A673 (cell line): Measurements from ENCODE around the gene CEACAM16. TPM values are rescaled to one million over a fixed set of nuclear protein-coding genes. Genes with fewer than 3 reads are reported as not detected.

ENCODE experiments used
- BruUV-seq: library from RNA; stranded (reverse); fragments of 400-500 nt; replicated peaks from 2 replicates; lab custom pipeline; 2021; lab: Mats Ljungman, UMichigan
- CTCF ChIA-PET: fragments of 300-600 bp; sonication (Branson Sonifier 250); formaldehyde crosslinking; loops from one replicate; lab custom pipeline; 2022; ENCODE audit warnings: antibody characterized with exemption; lab: Charles Lee
- POLR2A ChIA-PET: fragments of 300-600 bp; sonication (Branson Sonifier 250); formaldehyde crosslinking; loops from one replicate; lab custom pipeline; 2022; ENCODE audit warnings: antibody characterized with exemption; ENCODE audit not compliant: low non-redundant PET; lab: Charles Lee
- DNase-seq: peaks from one replicate; pipeline ENCODE4 v3.0.0-alpha.2; 2015; ENCODE audit warnings: low spot score
- H3K27ac ChIP-seq: fragments of 200-600 bp; sonication (generic); 2 replicates; pipeline ENCODE4 v1.5.1; 2016; ENCODE audit warnings: mixed run types, low read depth, mild to moderate bottlenecking, mixed read lengths, antibody characterized with exemption, low read length; ENCODE audit not compliant: poor library complexity, severe bottlenecking
- H3K27me3 ChIP-seq: fragments of 200-600 bp; sonication (generic); replicated peaks from 2 replicates; pipeline ENCODE4 v1.6.1; 2017; ENCODE audit warnings: mixed run types, low read depth, mild to moderate bottlenecking, mixed read lengths, antibody characterized with exemption, low read length; ENCODE audit not compliant: insufficient read depth, poor library complexity
- H3K36me3 ChIP-seq: fragments of 200-600 bp; sonication (generic); 2 replicates; pipeline ENCODE4 v1.6.1; 2016; ENCODE audit warnings: mixed run types, mild to moderate bottlenecking, mixed read lengths, antibody characterized with exemption, low read length; ENCODE audit not compliant: insufficient read depth, poor library complexity, severe bottlenecking
- H3K4me1 ChIP-seq: fragments of 200-600 bp; sonication (generic); 2 replicates; pipeline ENCODE4 v1.6.1; 2017; ENCODE audit warnings: mixed run types, mild to moderate bottlenecking, mixed read lengths, antibody characterized with exemption, low read length; ENCODE audit not compliant: insufficient read depth, poor library complexity, severe bottlenecking
- H3K4me3 ChIP-seq: fragments of 200-600 bp; sonication (generic); 2 replicates; pipeline ENCODE4 v1.5.1; 2016; ENCODE audit warnings: low read depth, mixed run types, mild to moderate bottlenecking, mixed read lengths, low read length; ENCODE audit not compliant: poor library complexity, severe bottlenecking
- H3K9me3 ChIP-seq: fragments of 200-600 bp; sonication (generic); 2 replicates; pipeline ENCODE4 v1.6.1; 2016; ENCODE audit warnings: mixed run types, low read depth, mild to moderate bottlenecking, mixed read lengths, antibody characterized with exemption, low read length; ENCODE audit not compliant: poor library complexity, severe bottlenecking
- CTCF ChIP-seq: fragments of 300-800, 200-600 bp; sonication (generic); conservative IDR thresholded peaks from 2 replicates; pipeline ENCODE4 v1.5.1; 2017; ENCODE audit warnings: low read depth, mild to moderate bottlenecking, antibody characterized with exemption, low read length, moderate library complexity, mixed read lengths
- EZH2 ChIP-seq: fragments of 200-600 bp; sonication (generic); IDR thresholded peaks from 2 replicates; pipeline ENCODE4 v1.6.1; 2017; ENCODE audit warnings: borderline replicate concordance, low read depth, mild to moderate bottlenecking, mixed read lengths, antibody characterized with exemption, low read length; ENCODE audit not compliant: poor library complexity, severe bottlenecking
- intact Hi-C: fragments of 100-400 bp; cut with micrococcal nuclease; formaldehyde crosslinking; loops from one replicate; pipeline ENCODE4 v1.10.0; 2022; ENCODE audit not compliant: unreplicated experiment
- total RNA-seq: library from RNA; stranded (reverse); gene quantifications from 2 replicates; pipeline ENCODE4 v1.2.3, GENCODE V29; 2021

The CEACAM16 gene
- total RNA-seq, 1 experiment from 2014 or later, result not detected

- BruUV-seq, result no TSS peak
- Histone ChIP-seq H3K4me3 (no peak overlapping the region), H3K4me1 (no peaks in the 10 kb centered on the region), H3K9me3 (no peaks in the 10 kb centered on the region), H3K27ac (no peak overlapping the region), H3K36me3 (no peaks in the 10 kb centered on the region), H3K27me3 (no peaks in the 10 kb centered on the region)
- ChIA-PET CTCF (interaction anchor here (0.6 to 1.9 kb wide), 2 partner anchors 41 to 119 kb away, joined by 10 to 12 read pairs; no protein-coding TSS in a partner anchor), POLR2A (no interaction called here)
- TF ChIP-seq CTCF (no peak), EZH2 (no peak)
- intact Hi-C loops, result no loop called here
- DNase-seq, result no peak
Measured at GRCh38 chr19:44729516-44730033, 30.6 kb downstream of the CEACAM16 start.

- DNase-seq, result no peak
- Histone ChIP-seq H3K9me3 (no peaks in the 10 kb centered on the region), H3K4me3 (no peak overlapping the region), H3K27ac (no peak overlapping the region), H3K4me1 (no peaks in the 10 kb centered on the region), H3K27me3 (no peaks in the 10 kb centered on the region), H3K36me3 (no peaks in the 10 kb centered on the region)
- no peak for TF ChIP-seq EZH2
- no peak for TF ChIP-seq CTCF
- ChIA-PET POLR2A (no interaction called here), CTCF (no interaction called here)
- BruUV-seq, result no TSS peak
- intact Hi-C loops, result no loop called here
Measured at GRCh38 chr19:44731081-44731480, 32.1 kb downstream of the CEACAM16 start.

GRCh38 chr19:44731622-44732021, 32.7 kb downstream of the CEACAM16 start:
- intact Hi-C loops, result no loop called here
- H3K27ac ChIP-seq, result no peak overlapping the region
- no peaks in the 10 kb centered on the region for H3K4me1 ChIP-seq
- H3K9me3 ChIP-seq, result no peaks in the 10 kb centered on the region
- H3K4me3 ChIP-seq, result no peak overlapping the region
- ChIA-PET CTCF (no interaction called here), POLR2A (no interaction called here)
- H3K27me3 ChIP-seq, result no peaks in the 10 kb centered on the region
- DNase-seq, result no peak
- no TSS peak for BruUV-seq
- TF ChIP-seq CTCF, result no peak
- TF ChIP-seq EZH2, result no peak
- H3K36me3 ChIP-seq, result no peaks in the 10 kb centered on the region
